K562 (cell line): ENCODE data around the gene SPINT2. TPM values are rescaled to one million over a fixed set of nuclear protein-coding genes. Genes with fewer than 3 reads are reported as not detected.

Source experiments
- ATAC-seq: fragments of 200-7000 bp; cut with Tn5 transposase; 3 replicates; pipeline ENCODE4 v1.9.1; 2020; ENCODE audit warnings: moderate library complexity
- BruUV-seq: library from RNA; stranded (reverse); fragments of 400-500 nt; replicated peaks from 2 replicates; lab custom pipeline; 2021; lab: Mats Ljungman, UMichigan
- CTCF ChIA-PET: fragments of 300-600 bp; formaldehyde crosslinking; extraction: SDS; loops from one replicate; lab custom pipeline; 2021; ENCODE audit warnings: low intra/inter-chr PET ratio; lab: Yijun Ruan, JAX
- POLR2A ChIA-PET: fragments of 300-600, 350-650 bp; sonication (Branson Sonifier 250); formaldehyde crosslinking; extraction: SDS; loops from one replicate; lab custom pipeline; 2021; ENCODE audit warnings: antibody characterized with exemption, inconsistent platforms; lab: Yijun Ruan, JAX
- DNase-seq, 4 experiments: peaks; one replicate each; pipeline versions ENCODE4 v3.0.0 to v3.0.0-alpha.2; 2011 to 2018; ENCODE audit warnings: low spot score in 3 of 4, mixed read lengths in 3 of 4; ENCODE audit errors: extremely low read depth in 1 of 4
- FAIRE-seq: peaks from 2 replicates; lab custom pipeline; 2011; peaks lifted over from hg19 to GRCh38; lab: Jason Lieb, UNC
- H2AFZ ChIP-seq: 2 replicates; pipeline ENCODE4 v1.6.0; 2011; ENCODE audit warnings: low read depth, low read length, control low read depth, inconsistent platforms
- H3K27ac ChIP-seq: fragments of 200-600 bp; 3 replicates; pipeline ENCODE4 v1.8.0; 2011; ENCODE audit warnings: low read depth, mild to moderate bottlenecking, control low read depth, inconsistent platforms, low read length, moderate library complexity, mixed read lengths; ENCODE audit errors: extremely low read depth
- H3K27me3 ChIP-seq, 2 experiments: fragments of 300-600 bp in 1 of 2; 2 replicates in 1 of 2; 3 replicates in 1 of 2; pipeline versions ENCODE4 v1.6.0 to v1.8.0; 2011; ENCODE audit warnings: inconsistent platforms in 2 of 2, low read length in 2 of 2, mild to moderate bottlenecking in 1 of 2, mixed read lengths in 1 of 2, moderate library complexity in 1 of 2; ENCODE audit not compliant: control insufficient read depth in 2 of 2, insufficient read depth in 2 of 2
- H3K36me3 ChIP-seq: fragments of 300-600 bp; 3 replicates; pipeline ENCODE4 v1.8.0; 2011; ENCODE audit warnings: mild to moderate bottlenecking, low read length, inconsistent platforms; ENCODE audit not compliant: control insufficient read depth, insufficient read depth
- H3K4me1 ChIP-seq, 2 experiments: fragments of 200-600 bp in 1 of 2; replicated peaks in 1 of 2; 2 replicates in 1 of 2; 3 replicates in 1 of 2; pipeline versions ENCODE4 v1.5.1 to v1.8.0; 2011; ENCODE audit warnings: inconsistent platforms in 2 of 2, low read length in 2 of 2, mild to moderate bottlenecking in 1 of 2, mixed read lengths in 1 of 2, moderate library complexity in 1 of 2; ENCODE audit not compliant: control insufficient read depth in 2 of 2, insufficient read depth in 2 of 2
- H3K4me2 ChIP-seq: 2 replicates; pipeline ENCODE4 v1.6.1; 2011; ENCODE audit warnings: low read length, control low read depth, inconsistent platforms, mixed read lengths; ENCODE audit not compliant: insufficient read depth
- H3K4me3 ChIP-seq: fragments of 200-600 bp; sonication (generic), shearing (Covaris generic); 2 replicates; pipeline ENCODE4 v1.5.1; 2016; ENCODE audit warnings: control low read depth, inconsistent platforms
- H3K79me2 ChIP-seq: fragments of 200-600 bp; 3 replicates; pipeline ENCODE4 v1.8.0; 2011; ENCODE audit warnings: low read length, inconsistent platforms; ENCODE audit not compliant: control insufficient read depth, insufficient read depth
- H3K9ac ChIP-seq, 2 experiments: 2 replicates each; pipeline versions ENCODE4 v1.6.0 to v1.6.1; 2011; ENCODE audit warnings: low read depth in 2 of 2, low read length in 2 of 2, control low read depth in 1 of 2, inconsistent platforms in 1 of 2, mild to moderate bottlenecking in 1 of 2, mixed read lengths in 1 of 2; ENCODE audit not compliant: insufficient read depth in 1 of 2
- H3K9me1 ChIP-seq: one replicate; pipeline ENCODE4 v1.6.0; 2011; ENCODE audit warnings: inconsistent platforms, mild to moderate bottlenecking, low read length, moderate library complexity; ENCODE audit not compliant: control insufficient read depth, insufficient read depth
- H3K9me3 ChIP-seq: replicated peaks from 2 replicates; pipeline ENCODE4 v1.5.1; 2011; ENCODE audit warnings: low read depth, low read length, inconsistent platforms; ENCODE audit not compliant: control insufficient read depth, insufficient read depth
- H4K20me1 ChIP-seq: replicated peaks from 2 replicates; pipeline ENCODE4 v1.6.1; 2011; ENCODE audit warnings: low read length, inconsistent platforms, mixed read lengths; ENCODE audit not compliant: control insufficient read depth, insufficient read depth
- CEBPB ChIP-seq: fragments of 450-650 bp; IDR thresholded peaks from 2 replicates; pipeline ENCODE4 v1.6.1; 2016; ENCODE audit warnings: missing genetic modification characterization, missing compliant biosample characterization
- HCFC1 ChIP-seq: IDR thresholded peaks from 2 replicates; pipeline ENCODE4 v1.6.1; 2012; ENCODE audit warnings: low read depth, low read length, improper control_type of control experiment
- NFIC ChIP-seq: fragments of 450-650 bp; IDR thresholded peaks from 2 replicates; pipeline ENCODE4 v1.6.1; 2017; ENCODE audit warnings: mild to moderate bottlenecking, inconsistent platforms
- ZBTB43 ChIP-seq: sonication (generic); formaldehyde crosslinking; IDR thresholded peaks from 2 replicates; pipeline ENCODE4 v1.8.0; 2023; ENCODE audit warnings: mild to moderate bottlenecking, missing genetic modification reagents
- ZFP36 ChIP-seq: fragments of 150-350 bp; IDR thresholded peaks from 2 replicates; pipeline ENCODE4 v1.6.1; 2018; ENCODE audit warnings: low read length, low read depth; ENCODE audit not compliant: partially characterized antibody
- WGBS: fragments of 100-300 bp; shearing (Covaris generic); methylation state at CpG from one replicate; pipeline ENCODE4 v1.1.6; 2016; ENCODE audit warnings: low coverage, mixed read lengths; ENCODE audit not compliant: insufficient coverage; ENCODE audit errors: missing lambda C conversion rate; 5-methylcytosine and 5-hydroxymethylcytosine counted together
- in situ Hi-C: fragments of 300-500 bp; cut with MboI; formaldehyde crosslinking; loops from 4 replicates; pipeline ENCODE4 v1.15.0; 2018; ENCODE audit warnings: inconsistent platforms, mixed read lengths
- intact Hi-C: fragments of 100-400 bp; cut with micrococcal nuclease; formaldehyde crosslinking; loops from 2 replicates; pipeline ENCODE4 v1.14.2; 2022
- polyA plus RNA-seq, 8 experiments: library from polyadenylated mRNA; depleted of rRNA in 4 of 8; stranded (reverse) in 5 of 8; unstranded in 3 of 8; fragments of >200 nt; fragmentation: Nextera tagmentation in 2 of 8; fragmentation: Illumina TruSeq in 1 of 8; extraction: Ambion mirVana in 2 of 8; extraction: Trizol in 1 of 8; gene quantifications; 2 replicates each; pipeline versions ENCODE4 v1.2.1 to v1.2.3, GENCODE V29; 2011 to 2014; ENCODE audit warnings: inconsistent platforms in 1 of 8, missing spikeins in 1 of 8
- total RNA-seq, 7 experiments: library from RNA; depleted of rRNA in 6 of 7; stranded (reverse); fragments of >200 nt in 6 of 7; fragmentation: Illumina TruSeq in 2 of 7; extraction: Trizol in 2 of 7; gene quantifications; 2 replicates each; pipeline versions ENCODE4 v1.2.1 to v1.2.3, GENCODE V29; 2011 to 2021; ENCODE audit warnings: low replicate concordance in 1 of 7

SPINT2 gene
- total and polyA plus RNA-seq, 9 of the 15 experiments (the other 6 are each of a cell fraction or from before 2014, with no cell fraction given): 0.65 to 4.5 (median 3.4) TPM

GRCh38 chr19:38308006-38308766 is 43.8 kb downstream of the SPINT2 start:
- H2AFZ ChIP-seq: no peak overlapping the region
- H3K4me3 ChIP-seq: no peak overlapping the region
- DNase-seq (no peak), FAIRE-seq (no peak), ATAC-seq (no peak)
- H3K27me3 ChIP-seq: no peaks in the 10 kb centered on the region
- no peak overlapping the region for H3K4me2 ChIP-seq
- H3K36me3 ChIP-seq: peaks cover 86% of the 10 kb centered on the region
- TF ChIP-seq ZFP36: peak; percentile 71
- no peak for TF ChIP-seq ZBTB43 (CRISPR knock-in tag)
- peak; percentile 39 for TF ChIP-seq NFIC
- no peak for TF ChIP-seq HCFC1
- peak; percentile 36; the same call in 1 of the 2 replicates for TF ChIP-seq CEBPB (tag)
- CTCF ChIA-PET: no interaction called here
- POLR2A ChIA-PET: no interaction called here
- peaks cover 45% of the 10 kb centered on the region for H3K79me2 ChIP-seq
- intact Hi-C loops: no loop called here
- peaks cover 26 to 68% of the 10 kb centered on the region in 2 experiments for H3K4me1 ChIP-seq
- 90% methylated on average over 11 of the region's 12 CpGs for WGBS
- no peak overlapping the region for H3K27ac ChIP-seq
- peaks cover 5% of the 10 kb centered on the region; the same call in 1 of the 2 replicates for H4K20me1 ChIP-seq
- no TSS peak for BruUV-seq
- in situ Hi-C loops: no loop called here
- peaks cover 5% of the 10 kb centered on the region for H3K9me1 ChIP-seq
- peak overlapping the region in 1 of 2 experiments; percentile 58; a peak in 2 of 4 replicates for H3K9ac ChIP-seq
- no peaks in the 10 kb centered on the region for H3K9me3 ChIP-seq
